ENCODE data around the gene SLIT1. TPM values are rescaled to one million over a fixed set of nuclear protein-coding genes. Genes with fewer than 3 reads are reported as not detected.

SLIT1 gene
- total and polyA plus RNA-seq, 3 donors from 2014 or later: 1.9 to 4.6 (median 2.5) TPM

DNA sequence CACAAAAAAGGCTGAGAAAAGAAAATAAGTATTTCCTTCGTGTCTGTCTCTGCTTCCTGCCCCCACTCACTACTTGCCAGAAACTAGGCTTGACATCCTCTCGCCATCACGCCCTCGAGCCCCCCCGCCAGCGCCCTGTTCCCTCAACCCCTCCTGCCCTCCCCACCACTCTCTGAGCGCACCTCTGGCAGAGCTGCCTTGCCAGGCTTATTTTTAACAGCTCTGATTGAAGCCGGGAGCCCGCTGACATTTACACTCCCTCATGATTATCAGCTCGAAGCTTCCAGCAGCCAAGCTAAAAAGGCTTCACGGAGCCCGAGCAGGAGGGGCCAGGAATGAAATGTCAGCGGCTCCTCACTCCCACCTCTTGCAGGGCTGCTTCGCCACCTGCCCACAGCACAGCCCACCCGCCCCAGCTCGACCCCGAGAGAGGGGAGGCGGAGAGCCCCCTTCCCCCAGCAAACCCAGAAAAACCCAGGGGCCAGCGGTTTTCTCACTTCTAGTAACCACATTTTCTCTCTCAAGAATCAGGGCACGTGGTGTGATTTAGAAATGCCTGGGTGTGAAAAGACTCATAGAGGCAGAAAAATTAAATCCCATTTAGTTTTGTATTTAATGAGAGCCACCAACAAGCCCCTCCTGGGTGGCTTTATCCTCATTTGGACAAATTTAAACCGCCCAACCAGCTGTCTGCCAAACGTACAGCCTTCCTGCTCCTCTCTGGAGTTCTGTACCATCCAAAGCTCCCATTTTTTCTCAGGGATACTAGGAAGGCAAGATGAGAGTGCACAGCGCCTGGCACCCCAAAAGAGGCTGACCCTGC, 89.3 kb downstream of the SLIT1 start:
- Histone ChIP-seq H3K27ac (no peak overlapping the region), H3K9me3 (no peaks in the 10 kb centered on the region), H3K36me3 (ENCODE audit: low read depth, missing control alignments) (no peaks in the 10 kb centered on the region), H3K4me1 (peaks cover 3% of the 10 kb centered on the region), H3K27me3 (no peaks in the 10 kb centered on the region), H3K4me3 (no peak overlapping the region)
- DNase-seq: no peak
- intact Hi-C loops (cut with DNase I; ENCODE audit: low total_unique reads): no loop called here
- TF ChIP-seq, protein P1, sequence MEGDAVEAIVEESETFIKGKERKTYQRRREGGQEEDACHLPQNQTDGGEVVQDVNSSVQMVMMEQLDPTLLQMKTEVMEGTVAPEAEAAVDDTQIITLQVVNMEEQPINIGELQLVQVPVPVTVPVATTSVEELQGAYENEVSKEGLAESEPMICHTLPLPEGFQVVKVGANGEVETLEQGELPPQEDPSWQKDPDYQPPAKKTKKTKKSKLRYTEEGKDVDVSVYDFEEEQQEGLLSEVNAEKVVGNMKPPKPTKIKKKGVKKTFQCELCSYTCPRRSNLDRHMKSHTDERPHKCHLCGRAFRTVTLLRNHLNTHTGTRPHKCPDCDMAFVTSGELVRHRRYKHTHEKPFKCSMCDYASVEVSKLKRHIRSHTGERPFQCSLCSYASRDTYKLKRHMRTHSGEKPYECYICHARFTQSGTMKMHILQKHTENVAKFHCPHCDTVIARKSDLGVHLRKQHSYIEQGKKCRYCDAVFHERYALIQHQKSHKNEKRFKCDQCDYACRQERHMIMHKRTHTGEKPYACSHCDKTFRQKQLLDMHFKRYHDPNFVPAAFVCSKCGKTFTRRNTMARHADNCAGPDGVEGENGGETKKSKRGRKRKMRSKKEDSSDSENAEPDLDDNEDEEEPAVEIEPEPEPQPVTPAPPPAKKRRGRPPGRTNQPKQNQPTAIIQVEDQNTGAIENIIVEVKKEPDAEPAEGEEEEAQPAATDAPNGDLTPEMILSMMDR (IDR thresholded peaks at IDR 0.05): no peak
- TF ChIP-seq POLR2A (IDR thresholded peaks at IDR 0.05): no peak
- 34 to 47% methylated on average over 23 of the region's 23 CpGs for WGBS, 2 donors

DNA sequence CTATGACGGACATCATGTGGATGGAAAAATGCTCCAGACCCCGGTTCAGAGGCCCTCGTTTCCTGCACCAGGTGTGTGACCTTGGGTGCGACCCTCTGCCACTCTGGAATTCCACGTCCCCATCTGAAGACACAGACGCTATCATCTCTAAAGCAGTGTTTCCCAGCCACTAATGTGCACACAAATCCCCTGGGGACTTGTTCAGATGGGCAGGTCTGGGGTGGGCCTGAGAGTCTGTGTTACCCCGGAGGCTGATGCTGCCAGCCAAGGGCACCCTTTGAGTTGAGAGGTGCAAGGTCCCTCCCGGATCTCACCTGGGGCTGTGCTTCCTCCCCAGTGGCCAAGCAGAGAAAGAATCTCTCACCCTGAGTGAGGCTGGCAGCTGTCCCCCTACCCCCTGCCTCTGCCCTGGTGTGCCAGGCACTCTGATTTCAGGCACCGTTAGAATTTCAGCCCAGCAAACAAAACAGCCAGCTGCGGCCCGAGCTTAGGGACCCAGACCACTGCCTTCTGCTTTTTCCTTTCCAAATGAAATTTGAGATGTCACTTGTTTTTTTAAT, 90.0 kb downstream of the SLIT1 start:
- Histone ChIP-seq H3K36me3 (ENCODE audit: low read depth, missing control alignments) (no peaks in the 10 kb centered on the region), H3K27ac (no peak overlapping the region), H3K27me3 (no peaks in the 10 kb centered on the region), H3K9me3 (no peaks in the 10 kb centered on the region), H3K4me1 (peaks cover 3% of the 10 kb centered on the region), H3K4me3 (no peak overlapping the region)
- WGBS, 2 donors: 45 to 60% methylated on average over 5 to 11 of the region's 11 CpGs
- intact Hi-C loops (cut with DNase I; ENCODE audit: low total_unique reads): no loop called here
- TF ChIP-seq, protein P1 (IDR thresholded peaks at IDR 0.05): no peak
- no peak for TF ChIP-seq POLR2A (IDR thresholded peaks at IDR 0.05)
- no peak for DNase-seq

DNA sequence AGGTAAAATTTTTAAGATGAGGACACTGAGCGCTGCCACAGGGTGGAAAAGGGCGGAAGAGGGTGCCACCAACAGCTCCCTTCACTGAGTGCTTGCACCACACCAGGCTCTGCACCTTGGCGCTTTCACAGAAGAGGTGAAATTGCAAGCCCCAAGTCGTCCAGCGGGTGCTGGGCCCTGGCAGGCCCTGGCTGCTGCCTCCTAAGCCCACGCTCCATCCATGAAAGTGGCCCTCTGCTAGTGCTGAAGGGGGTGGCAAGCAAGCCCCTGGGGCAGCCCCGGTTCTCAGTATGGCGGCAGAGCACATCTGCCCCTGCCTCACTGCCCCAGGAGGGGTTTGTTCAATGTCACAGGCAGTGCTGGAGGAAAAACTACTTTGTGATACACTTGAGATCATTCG, 95.1 kb downstream of the SLIT1 start:
- TF ChIP-seq, protein P1 (IDR thresholded peaks at IDR 0.05): no peak
- no peak for TF ChIP-seq POLR2A (IDR thresholded peaks at IDR 0.05)
- H3K4me1 ChIP-seq: no peaks in the 10 kb centered on the region
- H3K27me3 ChIP-seq: no peaks in the 10 kb centered on the region
- H3K36me3 ChIP-seq (ENCODE audit: low read depth, missing control alignments): no peaks in the 10 kb centered on the region
- intact Hi-C loops (cut with DNase I; ENCODE audit: low total_unique reads): no loop called here
- H3K27ac ChIP-seq: no peak overlapping the region
- 69 to 78% methylated on average over 4 to 9 of the region's 9 CpGs for WGBS, 2 donors
- DNase-seq: no peak
- no peaks in the 10 kb centered on the region for H3K9me3 ChIP-seq
- no peak overlapping the region for H3K4me3 ChIP-seq

DNA sequence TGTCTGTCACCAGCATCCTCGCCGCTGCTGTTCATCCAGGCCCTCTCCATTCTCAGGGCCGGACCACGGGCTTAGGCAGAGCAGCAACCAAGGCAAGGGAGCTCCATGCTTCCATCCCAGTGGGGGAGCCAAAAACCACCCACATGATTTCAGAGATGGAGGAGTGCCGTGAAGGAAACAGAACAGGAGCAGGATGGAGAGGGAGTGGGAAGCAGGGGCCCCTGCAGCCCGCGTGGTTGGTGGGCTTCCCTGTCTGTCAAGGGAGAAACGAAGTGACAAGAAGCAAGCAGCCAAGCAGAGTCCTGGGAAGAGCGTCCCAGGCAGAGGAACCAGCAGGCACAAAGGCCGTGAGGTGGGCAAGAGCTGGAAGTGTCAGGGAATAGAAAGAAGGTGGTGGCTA, 95.7 kb downstream of the SLIT1 start:
- Histone ChIP-seq H3K27me3 (no peaks in the 10 kb centered on the region), H3K4me1 (no peaks in the 10 kb centered on the region), H3K9me3 (no peaks in the 10 kb centered on the region), H3K27ac (no peak overlapping the region), H3K36me3 (ENCODE audit: low read depth, missing control alignments) (no peaks in the 10 kb centered on the region), H3K4me3 (no peak overlapping the region)
- 61 to 70% methylated on average over 10 of the region's 10 CpGs for WGBS, 2 donors
- no peak for TF ChIP-seq POLR2A (IDR thresholded peaks at IDR 0.05)
- TF ChIP-seq, protein P1 (IDR thresholded peaks at IDR 0.05): no peak
- intact Hi-C loops (cut with DNase I; ENCODE audit: low total_unique reads): no loop called here
- no peak for DNase-seq

Data from testis (tissue), 3 donors.